NCI-H146 treated with DMSO at 0.1 percent for 48 hours (cell line): Measurements from ENCODE around the gene ZNF418.

Source experiments
- DNase-seq: peaks from one replicate; lab custom pipeline; 2025; ENCODE audit not compliant: unreplicated experiment; lab: John Stamatoyannopoulos, UW

ZNF418 gene

GRCh38 chr19:57934820-57935665 lies at the start of gene ZNF418:
TSS of gene ZNF418 (minus strand) at chr19:57935402. CDS start at chr19:57933822, 1,580 bp downstream.
- DNase-seq: no peak

- no peak for DNase-seq
Observed at GRCh38 chr19:57978586-57979289, 43.5 kb upstream of the ZNF418 start.

DNA sequence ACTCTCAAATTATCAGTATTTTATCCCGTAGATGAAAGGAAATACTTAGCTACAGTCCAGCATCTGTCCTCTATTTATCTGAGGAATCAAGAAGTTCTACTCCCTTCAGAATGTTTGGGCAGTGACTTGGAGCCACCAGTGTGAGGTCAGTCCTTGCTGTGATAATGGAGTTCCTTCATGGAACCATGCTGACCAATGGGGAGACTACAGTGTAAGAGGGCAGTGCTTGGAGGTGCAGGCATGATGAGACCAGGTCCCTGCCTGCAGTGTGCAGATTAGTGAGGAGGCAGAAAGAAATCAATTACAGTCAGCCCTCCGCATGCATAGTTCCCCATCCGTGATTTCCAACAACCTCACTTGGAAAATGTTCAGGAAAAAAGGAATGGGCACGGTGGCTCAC lies 39.2 kb upstream of the ZNF418 start, which contains the start of gene C19orf18:
TSS of gene C19orf18 (minus strand) at position 101 of the 400 bp plus-strand sequence. CDS start 102 bp downstream, outside the sequence.
- no peak for DNase-seq

GRCh38 chr19:57964761-57965160 lies 29.6 kb upstream of the ZNF418 start:
- no peak for DNase-seq

DNA sequence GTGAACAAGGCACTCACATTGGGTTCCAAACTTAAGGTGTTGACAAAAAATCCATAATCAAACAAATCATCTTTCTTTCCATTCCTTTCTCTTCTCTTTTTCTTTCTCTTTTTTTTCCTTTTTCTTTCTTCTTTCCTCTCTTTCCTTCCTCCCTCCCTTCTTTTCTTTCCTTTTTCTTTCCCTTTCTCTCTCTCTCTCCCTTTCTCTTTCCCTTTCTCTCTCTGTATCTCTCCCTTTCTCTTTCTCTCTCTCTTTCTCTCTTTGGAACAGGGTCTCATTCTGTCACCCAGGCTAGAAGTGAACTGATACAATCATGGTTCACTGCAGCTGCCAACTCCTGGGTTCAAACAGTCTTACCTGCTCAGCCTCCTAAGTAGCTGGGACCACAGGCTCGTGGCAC lies 26.6 kb upstream of the ZNF418 start:
- DNase-seq: no peak

- DNase-seq: no peak
Observed at GRCh38 chr19:57954996-57955395, 19.8 kb upstream of the ZNF418 start.

- no peak for DNase-seq
Observed at GRCh38 chr19:57949702-57950101, 14.5 kb upstream of the ZNF418 start.

- no peak for DNase-seq
Observed at GRCh38 chr19:57949296-57949695, 14.1 kb upstream of the ZNF418 start.

GRCh38 chr19:57947419-57948134 lies 12.4 kb upstream of the ZNF418 start, which contains the start of gene ZNF256:
TSS of gene ZNF256 (minus strand) at chr19:57947706. CDS start at chr19:57947474, 232 bp downstream.
- peak; percentile 95 for DNase-seq

- DNase-seq: no peak
Observed at GRCh38 chr19:57947088-57947418, 11.9 kb upstream of the ZNF418 start.

GRCh38 chr19:57946316-57946715 lies 11.1 kb upstream of the ZNF418 start:
- DNase-seq: no peak

DNA sequence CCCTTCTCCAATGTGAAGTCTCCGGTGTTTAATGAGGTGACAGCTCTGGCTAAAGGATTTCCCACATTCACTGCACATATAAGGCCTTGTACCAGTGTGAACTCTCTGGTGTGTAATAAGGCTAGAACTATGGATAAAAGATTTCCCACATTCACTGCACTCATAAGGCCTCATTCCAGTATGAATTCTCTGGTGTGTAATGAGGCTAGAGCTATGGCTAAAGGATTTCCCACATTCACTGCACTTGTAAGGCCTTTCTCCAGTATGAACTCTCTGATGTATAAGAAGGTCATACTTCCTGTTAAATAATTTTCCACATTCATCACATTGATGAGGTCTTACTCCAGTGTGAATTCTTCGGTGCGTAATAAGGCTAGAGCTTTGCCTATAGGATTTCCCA lies 6.4 kb upstream of the ZNF418 start:
- no peak for DNase-seq

GRCh38 chr19:57935731-57936130 lies 529 bp upstream of the ZNF418 start:
- no peak for DNase-seq

DNA sequence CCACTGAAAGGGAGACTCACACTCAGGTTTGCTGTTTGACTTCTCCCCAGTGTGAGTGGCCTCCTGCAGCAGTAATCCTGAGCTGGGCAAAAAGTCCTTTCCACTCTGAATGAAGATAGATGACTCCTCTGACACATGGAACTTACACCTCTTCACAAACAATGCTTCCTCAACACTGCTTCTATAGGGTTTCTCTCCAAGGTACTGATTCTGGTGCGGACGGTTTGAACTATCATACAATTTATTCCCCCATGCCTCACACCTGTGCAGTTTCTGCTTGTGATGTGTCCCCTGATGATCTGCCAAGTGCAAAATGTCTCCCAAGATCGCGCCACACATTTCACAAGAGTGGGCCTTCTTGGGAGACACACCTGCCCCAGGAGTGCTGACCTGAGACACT lies 7.6 kb downstream of the ZNF418 start:
- no peak for DNase-seq

- DNase-seq: peak; percentile 94
Observed at GRCh38 chr19:57916168-57916995, 18.8 kb downstream of the ZNF418 start, which contains the start of gene ZNF417. TSS of gene ZNF417 (minus strand) at chr19:57916592. CDS start at chr19:57916411, 181 bp downstream.

DNA sequence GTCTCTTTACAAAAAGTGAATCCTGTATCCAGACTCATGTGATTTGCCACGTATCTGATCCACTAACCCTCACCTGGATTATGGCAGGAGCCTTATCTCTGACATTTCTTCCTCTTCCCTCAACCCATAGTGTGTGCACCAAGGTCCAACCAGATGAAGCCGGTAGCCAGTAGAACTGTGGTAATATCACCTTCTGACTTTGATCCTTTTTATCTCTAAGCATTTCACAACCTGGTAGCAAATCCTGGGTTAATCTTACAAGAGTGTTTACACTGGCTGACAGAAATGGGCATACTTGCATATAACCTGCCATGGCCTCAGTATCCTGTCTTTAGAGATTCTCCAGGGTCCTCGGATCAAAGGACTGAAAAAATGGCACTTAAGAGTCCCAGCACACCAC lies 20.7 kb downstream of the ZNF418 start:
- no peak for DNase-seq

DNA sequence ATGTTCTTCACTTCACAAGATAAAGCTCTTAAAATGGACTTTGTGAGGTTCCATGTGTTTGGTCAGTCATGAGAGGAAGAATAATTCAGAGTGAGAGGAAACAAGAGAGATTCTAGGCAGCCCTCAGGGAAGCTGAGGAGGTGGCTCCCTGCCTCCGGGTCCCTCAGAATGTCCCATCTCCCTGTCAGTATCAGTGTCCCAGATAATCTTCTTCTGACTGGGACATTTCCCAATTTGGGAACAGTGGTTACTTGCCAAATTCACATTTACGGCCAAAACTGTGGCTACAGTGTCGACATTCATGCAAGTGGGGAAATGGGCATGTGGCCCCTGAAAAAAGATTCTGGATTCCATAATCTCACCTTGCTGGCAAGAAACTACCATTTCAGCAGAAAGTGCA lies 27.8 kb downstream of the ZNF418 start:
- DNase-seq: no peak

DNA sequence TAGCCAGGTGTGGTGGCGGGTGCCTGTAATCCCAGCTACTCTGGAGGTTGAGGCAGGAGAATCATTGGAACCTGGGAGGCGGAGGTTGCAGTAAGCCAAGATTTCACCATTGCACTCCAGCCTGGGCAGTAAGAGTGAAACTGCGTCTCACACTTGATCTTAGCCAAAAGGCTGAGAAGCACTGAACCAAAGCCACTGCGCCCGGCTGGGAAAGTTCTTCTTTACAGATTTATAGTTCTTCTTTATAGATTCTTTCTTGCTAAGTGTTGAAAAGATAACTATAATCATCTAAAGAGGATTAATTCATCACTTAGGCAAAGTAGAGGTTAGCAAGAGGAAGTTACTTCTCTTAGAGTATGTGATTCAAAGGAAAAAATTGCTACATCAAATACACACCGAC lies 29.9 kb downstream of the ZNF418 start:
- no peak for DNase-seq

- DNase-seq: no peak
Observed at GRCh38 chr19:57903618-57904184, 31.5 kb downstream of the ZNF418 start.

DNA sequence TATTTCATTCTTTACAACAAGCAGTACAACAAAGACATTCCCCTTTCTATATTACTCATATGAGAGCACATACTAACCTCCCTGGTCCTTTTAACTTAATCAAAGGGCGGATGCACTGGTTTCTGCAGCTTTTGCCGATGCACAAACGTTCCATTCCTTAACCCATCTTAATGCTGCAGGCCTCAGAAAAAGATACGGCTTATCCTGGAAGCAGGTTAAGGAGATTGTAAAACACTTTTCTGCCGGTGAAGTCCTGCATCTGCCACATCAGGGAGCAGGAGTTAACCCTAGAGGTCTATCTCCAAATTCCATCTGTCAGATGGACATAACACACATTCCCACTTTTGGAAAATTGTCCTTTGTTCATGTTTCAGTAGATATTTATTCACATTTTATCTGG lies 34.9 kb downstream of the ZNF418 start:
- no peak for DNase-seq
